ENCODE data around the gene SORCS2. TPM values are rescaled to one million over a fixed set of nuclear protein-coding genes. Genes with fewer than 3 reads are reported as not detected.

SORCS2 gene
- total and polyA plus RNA-seq, 8 donors: 4.6 to 9.7 (median 7.2) TPM

- Histone ChIP-seq H3K27me3 (peaks cover 0 to 12% of the 10 kb centered on the region in 2 donors), H3K4me3 (no peak overlapping the region), H3K27ac (no peak overlapping the region), H3K4me1 (no peaks in the 10 kb centered on the region), H3K36me3 (no peaks in the 10 kb centered on the region), H3K9me3 (no peaks in the 10 kb centered on the region)
- TF ChIP-seq, protein P1, sequence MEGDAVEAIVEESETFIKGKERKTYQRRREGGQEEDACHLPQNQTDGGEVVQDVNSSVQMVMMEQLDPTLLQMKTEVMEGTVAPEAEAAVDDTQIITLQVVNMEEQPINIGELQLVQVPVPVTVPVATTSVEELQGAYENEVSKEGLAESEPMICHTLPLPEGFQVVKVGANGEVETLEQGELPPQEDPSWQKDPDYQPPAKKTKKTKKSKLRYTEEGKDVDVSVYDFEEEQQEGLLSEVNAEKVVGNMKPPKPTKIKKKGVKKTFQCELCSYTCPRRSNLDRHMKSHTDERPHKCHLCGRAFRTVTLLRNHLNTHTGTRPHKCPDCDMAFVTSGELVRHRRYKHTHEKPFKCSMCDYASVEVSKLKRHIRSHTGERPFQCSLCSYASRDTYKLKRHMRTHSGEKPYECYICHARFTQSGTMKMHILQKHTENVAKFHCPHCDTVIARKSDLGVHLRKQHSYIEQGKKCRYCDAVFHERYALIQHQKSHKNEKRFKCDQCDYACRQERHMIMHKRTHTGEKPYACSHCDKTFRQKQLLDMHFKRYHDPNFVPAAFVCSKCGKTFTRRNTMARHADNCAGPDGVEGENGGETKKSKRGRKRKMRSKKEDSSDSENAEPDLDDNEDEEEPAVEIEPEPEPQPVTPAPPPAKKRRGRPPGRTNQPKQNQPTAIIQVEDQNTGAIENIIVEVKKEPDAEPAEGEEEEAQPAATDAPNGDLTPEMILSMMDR (IDR thresholded peaks at IDR 0.05): peak; percentile 45 to 47
- intact Hi-C loops (cut with DNase I): no loop called here
- DNase-seq (peak in 2 of 4 donors; percentile 28 to 58), ATAC-seq (peak; percentile 32)
Observed at GRCh38 chr4:7156761-7157488, 35.4 kb upstream of the SORCS2 start.

DNA sequence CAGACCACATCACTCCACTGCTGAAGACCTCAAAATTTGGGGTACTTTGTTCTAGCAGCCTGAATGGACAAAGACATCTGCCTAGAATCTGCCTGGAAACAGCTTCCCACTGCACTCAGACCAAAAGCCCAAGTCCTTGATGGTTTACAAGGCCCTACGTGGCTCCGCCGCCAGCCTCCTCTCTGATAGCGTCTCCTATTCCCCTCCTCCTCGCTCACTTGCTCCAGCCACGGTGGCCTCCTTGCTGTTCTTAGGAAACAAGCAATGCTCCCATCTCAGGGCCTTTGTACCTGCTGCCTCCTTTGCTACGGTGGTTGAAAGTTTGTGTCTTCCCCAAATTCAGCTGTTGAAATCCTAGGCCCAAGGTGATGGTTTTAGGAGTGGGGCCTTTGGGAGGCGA lies 34.7 kb upstream of the SORCS2 start:
- TF ChIP-seq, protein P1 (IDR thresholded peaks at IDR 0.05): no peak
- Histone ChIP-seq H3K27me3 (peaks cover 0 to 12% of the 10 kb centered on the region in 2 donors), H3K4me3 (no peak overlapping the region), H3K4me1 (no peaks in the 10 kb centered on the region), H3K9me3 (no peaks in the 10 kb centered on the region), H3K27ac (no peak overlapping the region), H3K36me3 (no peaks in the 10 kb centered on the region)
- DNase-seq (peak in 1 of 4 donors; percentile 8), ATAC-seq (no peak)
- intact Hi-C loops (cut with DNase I): no loop called here

GRCh38 chr4:7158081-7158750 lies 34.1 kb upstream of the SORCS2 start:
- no peak overlapping the region for H3K27ac ChIP-seq
- H3K4me3 ChIP-seq: no peak overlapping the region
- no peaks in the 10 kb centered on the region for H3K36me3 ChIP-seq
- no peaks in the 10 kb centered on the region for H3K9me3 ChIP-seq
- peaks cover 0 to 12% of the 10 kb centered on the region in 2 donors for H3K27me3 ChIP-seq
- ATAC-seq (no peak), DNase-seq (peak in 1 of 4 donors; percentile 4)
- intact Hi-C loops (cut with DNase I): no loop called here
- no peaks in the 10 kb centered on the region for H3K4me1 ChIP-seq
- TF ChIP-seq, protein P1 (IDR thresholded peaks at IDR 0.05): no peak

- Histone ChIP-seq H3K27ac (no peak overlapping the region), H3K9me3 (no peaks in the 10 kb centered on the region), H3K4me3 (no peak overlapping the region), H3K36me3 (no peaks in the 10 kb centered on the region), H3K4me1 (no peaks in the 10 kb centered on the region), H3K27me3 (peaks cover 0 to 9% of the 10 kb centered on the region in 2 donors)
- TF ChIP-seq, protein P1 (IDR thresholded peaks at IDR 0.05): no peak
- intact Hi-C loops (cut with DNase I): no loop called here
- no peak for ATAC-seq
- peak in 1 of 4 donors; percentile 19 for DNase-seq
Observed at GRCh38 chr4:7158991-7159390, 33.3 kb upstream of the SORCS2 start.

DNA sequence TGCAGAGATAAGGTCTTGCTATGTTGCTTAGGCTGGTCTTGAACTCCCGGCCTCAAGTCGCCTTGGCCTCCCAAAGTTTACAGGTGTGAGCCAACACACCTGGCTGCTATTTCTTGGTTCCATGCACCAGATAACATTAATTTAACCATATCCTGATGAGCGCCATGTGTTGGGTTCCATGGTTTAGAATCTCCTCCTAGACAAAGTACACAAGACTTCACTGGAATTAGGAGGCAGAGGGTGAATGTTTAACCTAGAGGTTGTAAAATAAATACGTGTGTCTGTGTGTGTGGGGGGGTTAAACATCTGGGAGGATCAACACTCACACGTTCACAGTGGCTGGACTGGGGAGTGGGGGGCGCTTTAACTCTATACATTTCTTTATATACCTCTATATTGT lies 32.4 kb upstream of the SORCS2 start:
- TF ChIP-seq, protein P1 (IDR thresholded peaks at IDR 0.05): no peak
- Histone ChIP-seq H3K4me3 (no peak overlapping the region), H3K36me3 (no peaks in the 10 kb centered on the region), H3K4me1 (no peaks in the 10 kb centered on the region), H3K27ac (no peak overlapping the region), H3K9me3 (no peaks in the 10 kb centered on the region), H3K27me3 (no peaks in the 10 kb centered on the region)
- DNase-seq: peak in 1 of 4 donors; percentile 2
- ATAC-seq: no peak
- intact Hi-C loops (cut with DNase I): no loop called here

Data from left lung (tissue), 10 donors.